H1 (cell line): ENCODE measurements around the gene MYBPC1. TPM values are rescaled to one million over a fixed set of nuclear protein-coding genes. Genes with fewer than 3 reads are reported as not detected.

Experiments
- CTCF ChIA-PET: fragments of 300-600 bp; sonication (Branson Sonifier 250); formaldehyde crosslinking; loops from one replicate; lab custom pipeline; 2021; ENCODE audit not compliant: partially characterized antibody; lab: Charles Lee
- POLR2A ChIA-PET: fragments of 300-600 bp; sonication (Branson Sonifier 250); formaldehyde crosslinking; loops from one replicate; lab custom pipeline; 2021; ENCODE audit warnings: inconsistent platforms; ENCODE audit not compliant: partially characterized antibody; lab: Charles Lee
- DNase-seq, 2 experiments: peaks; one replicate each; pipeline versions ENCODE4 v3.0.0 to v3.0.0-alpha.2; 2010 to 2022; ENCODE audit warnings: low spot score in 2 of 2, low read depth in 1 of 2, mixed read lengths in 1 of 2
- FAIRE-seq: peaks from 2 replicates; lab custom pipeline; 2011; peaks lifted over from hg19 to GRCh38; lab: Jason Lieb, UNC
- H2AFZ ChIP-seq: 2 replicates; pipeline ENCODE4 v1.8.1; 2012; ENCODE audit warnings: low read length, inconsistent platforms
- H2AK5ac ChIP-seq: 2 replicates; pipeline ENCODE4 v1.6.1; 2013; ENCODE audit warnings: low read depth, low read length
- H2BK120ac ChIP-seq: replicated peaks from 2 replicates; pipeline ENCODE3; 2013; ENCODE audit warnings: low read depth, low read length, inconsistent platforms
- H2BK12ac ChIP-seq: 2 replicates; pipeline ENCODE4 v1.6.1; 2013; ENCODE audit warnings: low read depth, low read length
- H2BK15ac ChIP-seq: 2 replicates; pipeline ENCODE4 v1.6.1; 2013; ENCODE audit warnings: low read length
- H2BK20ac ChIP-seq: 2 replicates; pipeline ENCODE4 v1.6.1; 2013; ENCODE audit warnings: low read length
- H2BK5ac ChIP-seq: 2 replicates; pipeline ENCODE4 v1.6.1; 2013; ENCODE audit warnings: low read depth, low read length
- H3K14ac ChIP-seq: 2 replicates; pipeline ENCODE4 v1.6.1; 2013; ENCODE audit warnings: inconsistent platforms; ENCODE audit not compliant: insufficient read length
- H3K18ac ChIP-seq: 2 replicates; pipeline ENCODE4 v1.6.1; 2013; ENCODE audit warnings: low read length; ENCODE audit errors: extremely low read depth
- H3K23ac ChIP-seq: 2 replicates; pipeline ENCODE4 v1.6.1; 2013; ENCODE audit warnings: inconsistent platforms; ENCODE audit not compliant: insufficient read length
- H3K23me2 ChIP-seq: 2 replicates; pipeline ENCODE4 v1.6.1; 2013; ENCODE audit warnings: low read depth, low read length
- H3K27ac ChIP-seq: 2 replicates; pipeline ENCODE4 v1.6.1; 2011; ENCODE audit warnings: low read depth, low read length, inconsistent platforms
- H3K27me3 ChIP-seq, 4 experiments: replicated peaks in 1 of 4; 1 replicate in 1 of 4; 2 replicates in 3 of 4; pipeline versions ENCODE4 v1.6.1 to v1.8.1; 2011 to 2013; ENCODE audit warnings: low read length in 3 of 4, mild to moderate bottlenecking in 3 of 4, inconsistent platforms in 2 of 4, mixed read lengths in 2 of 4, moderate library complexity in 1 of 4; ENCODE audit not compliant: control insufficient read depth in 3 of 4, insufficient read depth in 3 of 4; ENCODE audit errors: extremely low read depth in 1 of 4
- H3K36me3 ChIP-seq, 4 experiments: 2 replicates each; pipeline versions ENCODE4 v1.6.1 to v1.8.1; 2011 to 2013; ENCODE audit warnings: mild to moderate bottlenecking in 4 of 4, low read length in 3 of 4, moderate library complexity in 2 of 4, control low read depth in 1 of 4, inconsistent platforms in 1 of 4; ENCODE audit not compliant: insufficient read depth in 4 of 4, control insufficient read depth in 2 of 4
- H3K4ac ChIP-seq: replicated peaks from 2 replicates; pipeline ENCODE3; 2013; ENCODE audit warnings: low read length, low read depth, mixed read lengths, inconsistent platforms; ENCODE audit not compliant: insufficient read length
- H3K4me1 ChIP-seq, 4 experiments: replicated peaks in 1 of 4; 1 replicate in 1 of 4; 2 replicates in 3 of 4; pipeline versions ENCODE4 v1.6.1 to v1.8.1; 2011 to 2013; ENCODE audit warnings: low read length in 3 of 4, inconsistent platforms in 2 of 4, mixed read lengths in 1 of 4; ENCODE audit not compliant: insufficient read depth in 4 of 4, control insufficient read depth in 3 of 4
- H3K4me2 ChIP-seq, 2 experiments: 2 replicates each; pipeline versions ENCODE4 v1.6.1 to v1.8.1; 2011 to 2013; ENCODE audit warnings: low read depth in 2 of 2, low read length in 2 of 2, control low read depth in 1 of 2, inconsistent platforms in 1 of 2, mild to moderate bottlenecking in 1 of 2; ENCODE audit not compliant: insufficient read depth in 1 of 2
- H3K4me3 ChIP-seq, 4 experiments: fragments of 200-600, 300-600 bp in 1 of 4; sonication (generic), shearing (Covaris generic), sonication (Bioruptor Twin) in 1 of 4; 2 replicates each; pipeline versions ENCODE4 v1.5.1 to v1.8.1; 2011 to 2016; ENCODE audit warnings: low read length in 4 of 4, low read depth in 3 of 4, control low read depth in 2 of 4, inconsistent platforms in 2 of 4, mild to moderate bottlenecking in 2 of 4, mixed read lengths in 1 of 4, moderate library complexity in 1 of 4; ENCODE audit not compliant: insufficient read depth in 2 of 4; ENCODE audit errors: extremely low read depth in 1 of 4
- H3K56ac ChIP-seq: replicated peaks from 2 replicates; pipeline ENCODE3; 2013; ENCODE audit warnings: low read depth, mild to moderate bottlenecking, mixed read lengths, low read length, inconsistent platforms; ENCODE audit not compliant: insufficient read length
- H3K79me1 ChIP-seq: 2 replicates; pipeline ENCODE4 v1.6.1; 2013; ENCODE audit warnings: low read depth, low read length, control low read depth
- H3K79me2 ChIP-seq, 2 experiments: 2 replicates each; pipeline versions ENCODE4 v1.6.1 to v1.8.1; 2012 to 2013; ENCODE audit warnings: low read length in 2 of 2, mild to moderate bottlenecking in 2 of 2, inconsistent platforms in 1 of 2; ENCODE audit not compliant: insufficient read depth in 2 of 2, control insufficient read depth in 1 of 2
- H3K9ac ChIP-seq, 4 experiments: replicated peaks in 1 of 4; 1 replicate in 1 of 4; 2 replicates in 3 of 4; pipeline versions ENCODE4 v1.6.1 to v1.8.1; 2011 to 2013; ENCODE audit warnings: low read depth in 3 of 4, low read length in 3 of 4, control low read depth in 2 of 4, mild to moderate bottlenecking in 2 of 4, moderate library complexity in 2 of 4, inconsistent platforms in 1 of 4; ENCODE audit errors: extremely low read depth in 1 of 4
- H3K9me3 ChIP-seq, 2 experiments: 2 replicates each; pipeline versions ENCODE4 v1.6.1 to v1.8.1; 2012 to 2013; ENCODE audit warnings: mild to moderate bottlenecking in 2 of 2, moderate library complexity in 2 of 2, control low read depth in 1 of 2, inconsistent platforms in 1 of 2, low read depth in 1 of 2, low read length in 1 of 2, mixed read lengths in 1 of 2; ENCODE audit not compliant: insufficient read depth in 2 of 2
- H4K20me1 ChIP-seq, 2 experiments: replicated peaks in 1 of 2; 2 replicates each; pipeline versions ENCODE3 to v1.8.1; 2011 to 2013; ENCODE audit warnings: inconsistent platforms in 2 of 2, low read length in 2 of 2, mild to moderate bottlenecking in 1 of 2; ENCODE audit not compliant: insufficient read depth in 2 of 2, control insufficient read depth in 1 of 2
- H4K5ac ChIP-seq: 2 replicates; pipeline ENCODE4 v1.6.1; 2013; ENCODE audit warnings: low read length, low read depth, mixed read lengths, inconsistent platforms; ENCODE audit not compliant: insufficient read length
- H4K8ac ChIP-seq: 2 replicates; pipeline ENCODE4 v1.8.0; 2013; ENCODE audit warnings: mild to moderate bottlenecking, moderate library complexity, low read length, inconsistent platforms; ENCODE audit not compliant: insufficient read depth; ENCODE audit errors: extremely low read depth
- H4K91ac ChIP-seq: replicated peaks from 2 replicates; pipeline ENCODE3; 2013; ENCODE audit warnings: low read length, mixed read lengths, inconsistent platforms; ENCODE audit not compliant: insufficient read length
- CHD1 ChIP-seq: IDR thresholded peaks from 2 replicates; pipeline ENCODE4 v1.6.1; 2012; ENCODE audit warnings: low read depth, low read length, improper control_type of control experiment
- TAF7 ChIP-seq: optimal IDR thresholded peaks from 2 replicates; pipeline ENCODE3; 2011; ENCODE audit warnings: low read depth, mild to moderate bottlenecking, inconsistent platforms, low read length, moderate library complexity, borderline replicate concordance
- WGBS, 2 experiments: shearing (Covaris generic) in 1 of 2; methylation state at CpG; one replicate each; pipeline versions ENCODE4 v1.1.6 to v1.1.7; 2013 to 2015; ENCODE audit warnings: low lambda C conversion rate in 2 of 2, mixed read lengths in 2 of 2, inconsistent platforms in 1 of 2, low coverage in 1 of 2, missing lambda C conversion rate in 1 of 2; ENCODE audit not compliant: insufficient replicate concordance in 2 of 2, insufficient coverage in 1 of 2, insufficient read length in 1 of 2; ENCODE audit errors: extremely low coverage in 1 of 2, missing lambda C conversion rate in 1 of 2; 5-methylcytosine and 5-hydroxymethylcytosine counted together
- polyA plus RNA-seq, 7 experiments: library from polyadenylated mRNA; depleted of rRNA in 3 of 7; stranded (reverse) in 5 of 7; unstranded in 2 of 7; fragments of >200 nt in 5 of 7; fragments of 200-250 nt in 2 of 7; gene quantifications; 1 replicate in 5 of 7; 2 replicates in 1 of 7; 4 replicates in 1 of 7; pipeline versions ENCODE4 v1.2.1 to v1.2.3, GENCODE V29; 2011 to 2013; ENCODE audit warnings: missing spikeins in 2 of 7, mixed read lengths in 2 of 7
- total RNA-seq: library from RNA; stranded (reverse); fragmentation: NEBNext Ultra II Directional; extraction: Animal tissue kit (Norgen Biotek cat#: 25700); gene quantifications from 2 replicates; pipeline ENCODE4 v1.2.1, GENCODE V29; 2021

MYBPC1 gene
- total and polyA plus RNA-seq, 2 of the 8 experiments (the other 6 are each of a cell fraction or from before 2014, with no cell fraction given): not detected

GRCh38 chr12:101706403-101706802, 111.6 kb downstream of the MYBPC1 start:
- Histone ChIP-seq H2BK120ac (no peak overlapping the region), H3K79me1 (no peaks in the 10 kb centered on the region), H2AFZ (no peak overlapping the region), H3K9ac (no peak overlapping the region), H2BK5ac (no peak overlapping the region), H4K5ac (no peak overlapping the region), H4K91ac (no peak overlapping the region), H3K27ac (no peak overlapping the region), H3K4me3 (no peak overlapping the region), H3K4me1 (peaks cover 0 to 2% (median 1%) of the 10 kb centered on the region in 4 experiments; a peak in 3 of 7 replicates), H2BK15ac (no peak overlapping the region), H3K9me3 (no peaks in the 10 kb centered on the region), H3K79me2 (peaks cover 0 to 17% of the 10 kb centered on the region in 2 experiments; a peak in 1 of 4 replicates), H2BK20ac (no peak overlapping the region), H3K18ac (no peak overlapping the region), H3K23ac (no peak overlapping the region), H2BK12ac (no peak overlapping the region), H2AK5ac (no peak overlapping the region), H3K36me3 (no peaks in the 10 kb centered on the region; a peak in 1 of 8 replicates), H3K4me2 (no peak overlapping the region), H4K20me1 (no peaks in the 10 kb centered on the region), H3K14ac (no peak overlapping the region), H3K4ac (no peak overlapping the region), H4K8ac (no peak overlapping the region), H3K23me2 (no peaks in the 10 kb centered on the region), H3K56ac (no peak overlapping the region), H3K27me3 (no peaks in the 10 kb centered on the region)
- POLR2A ChIA-PET: no interaction called here
- DNase-seq (no peak), FAIRE-seq (no peak)
- 93% methylated on average over 1 of the region's 1 CpG; no CpG with 5 or more reads in 1 of the 2 experiments for WGBS, 2 experiments
- CTCF ChIA-PET: interaction anchor here (0.6 kb wide), 1 partner anchor 457 kb away, joined by 3 read pairs; no protein-coding TSS in a partner anchor
- TF ChIP-seq CHD1 (no peak), TAF7 (no peak)
